Measurements from ENCODE around the gene OR5L1. TPM values are rescaled to one million over a fixed set of nuclear protein-coding genes. Genes with fewer than 3 reads are reported as not detected.

OR5L1 gene
- total RNA-seq, 1 donor from 2014 or later, result not detected

DNA sequence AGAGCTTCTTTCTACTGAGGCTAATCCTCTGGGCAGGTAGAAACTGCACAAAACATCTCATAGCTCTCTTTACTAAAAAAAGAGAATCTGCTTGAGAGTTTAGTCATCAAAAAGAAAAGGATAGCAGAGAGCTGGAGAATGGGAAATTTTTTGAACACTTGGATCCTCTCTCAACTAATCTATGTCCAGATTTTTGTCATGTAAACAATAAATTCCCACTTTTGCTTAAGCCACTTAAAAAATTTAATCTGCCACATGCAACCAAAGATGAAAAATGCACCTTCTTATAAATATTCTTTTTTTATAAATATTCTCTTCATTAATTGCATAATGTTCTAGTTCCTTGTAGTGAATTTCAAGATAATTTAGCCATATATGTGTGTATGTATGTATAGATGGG is 37.9 kb downstream of the OR5L1 start:
- Mint-ChIP-seq H3K36me3 (ENCODE audit: unreplicated experiment) (no peaks in the 10 kb centered on the region), H3K9me3 (ENCODE audit: unreplicated experiment) (peaks cover 47% of the 10 kb centered on the region), H3K4me3 (ENCODE audit: unreplicated experiment) (no peak overlapping the region), H3K4me1 (ENCODE audit: unreplicated experiment) (no peaks in the 10 kb centered on the region), H3K27ac (ENCODE audit: unreplicated experiment) (no peak overlapping the region), H3K27me3 (ENCODE audit: unreplicated experiment) (no peaks in the 10 kb centered on the region)
- no peak for DNase-seq (ENCODE audit: extremely low spot score, unreplicated experiment)
- TF ChIP-seq, protein P1, sequence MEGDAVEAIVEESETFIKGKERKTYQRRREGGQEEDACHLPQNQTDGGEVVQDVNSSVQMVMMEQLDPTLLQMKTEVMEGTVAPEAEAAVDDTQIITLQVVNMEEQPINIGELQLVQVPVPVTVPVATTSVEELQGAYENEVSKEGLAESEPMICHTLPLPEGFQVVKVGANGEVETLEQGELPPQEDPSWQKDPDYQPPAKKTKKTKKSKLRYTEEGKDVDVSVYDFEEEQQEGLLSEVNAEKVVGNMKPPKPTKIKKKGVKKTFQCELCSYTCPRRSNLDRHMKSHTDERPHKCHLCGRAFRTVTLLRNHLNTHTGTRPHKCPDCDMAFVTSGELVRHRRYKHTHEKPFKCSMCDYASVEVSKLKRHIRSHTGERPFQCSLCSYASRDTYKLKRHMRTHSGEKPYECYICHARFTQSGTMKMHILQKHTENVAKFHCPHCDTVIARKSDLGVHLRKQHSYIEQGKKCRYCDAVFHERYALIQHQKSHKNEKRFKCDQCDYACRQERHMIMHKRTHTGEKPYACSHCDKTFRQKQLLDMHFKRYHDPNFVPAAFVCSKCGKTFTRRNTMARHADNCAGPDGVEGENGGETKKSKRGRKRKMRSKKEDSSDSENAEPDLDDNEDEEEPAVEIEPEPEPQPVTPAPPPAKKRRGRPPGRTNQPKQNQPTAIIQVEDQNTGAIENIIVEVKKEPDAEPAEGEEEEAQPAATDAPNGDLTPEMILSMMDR (IDR thresholded peaks at IDR 0.05), result no peak

DNA sequence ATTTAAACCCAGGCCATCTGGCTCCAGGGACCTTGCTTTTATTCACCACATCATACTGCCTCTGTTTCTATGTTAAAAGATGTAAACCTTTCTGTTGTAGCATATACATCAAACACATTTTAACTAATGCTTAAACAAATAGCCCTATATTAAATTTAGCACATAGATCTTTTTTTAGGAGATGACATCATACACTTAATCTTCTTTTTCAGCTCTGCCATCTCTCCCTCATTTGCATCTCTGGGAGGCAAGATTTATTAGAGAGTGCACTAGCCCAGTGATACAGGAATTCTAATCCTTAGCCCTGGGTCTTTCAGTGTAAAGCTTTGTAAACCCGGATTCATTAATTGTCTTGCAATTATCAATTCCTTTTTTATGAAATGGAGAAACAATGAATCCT is 41.0 kb downstream of the OR5L1 start:
- Mint-ChIP-seq H3K4me1 (ENCODE audit: unreplicated experiment) (no peaks in the 10 kb centered on the region), H3K36me3 (ENCODE audit: unreplicated experiment) (no peaks in the 10 kb centered on the region), H3K27ac (ENCODE audit: unreplicated experiment) (no peak overlapping the region), H3K9me3 (ENCODE audit: unreplicated experiment) (peaks cover 36% of the 10 kb centered on the region), H3K4me3 (ENCODE audit: unreplicated experiment) (no peak overlapping the region), H3K27me3 (ENCODE audit: unreplicated experiment) (no peaks in the 10 kb centered on the region)
- TF ChIP-seq, protein P1 (IDR thresholded peaks at IDR 0.05), result no peak
- DNase-seq (ENCODE audit: extremely low spot score, unreplicated experiment), result no peak

DNA sequence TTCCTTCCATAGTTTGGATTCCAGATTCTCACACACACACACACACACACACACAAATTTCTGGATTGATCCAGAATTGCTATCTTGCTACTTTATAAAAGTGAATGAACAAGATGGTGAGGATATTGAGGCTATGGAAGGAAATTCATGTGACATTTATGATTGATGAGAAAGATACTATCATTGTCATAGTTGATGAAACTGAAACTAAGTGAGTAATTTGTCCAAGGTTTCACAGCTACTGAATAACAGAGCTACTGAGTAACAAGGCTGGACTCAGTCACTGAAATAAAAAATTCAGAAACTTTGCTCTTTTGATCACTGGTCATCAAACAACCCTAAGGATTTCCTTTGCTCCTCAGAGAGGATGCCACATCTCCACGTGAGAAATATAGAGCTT is 43.5 kb downstream of the OR5L1 start:
- peaks cover 43% of the 10 kb centered on the region for H3K9me3 Mint-ChIP-seq (ENCODE audit: unreplicated experiment)
- no peaks in the 10 kb centered on the region for H3K36me3 Mint-ChIP-seq (ENCODE audit: unreplicated experiment)
- no peaks in the 10 kb centered on the region for H3K4me1 Mint-ChIP-seq (ENCODE audit: unreplicated experiment)
- H3K4me3 Mint-ChIP-seq (ENCODE audit: unreplicated experiment), result no peak overlapping the region
- no peaks in the 10 kb centered on the region for H3K27me3 Mint-ChIP-seq (ENCODE audit: unreplicated experiment)
- DNase-seq (ENCODE audit: extremely low spot score, unreplicated experiment), result no peak
- TF ChIP-seq, protein P1 (IDR thresholded peaks at IDR 0.05), result no peak
- H3K27ac Mint-ChIP-seq (ENCODE audit: unreplicated experiment), result no peak overlapping the region

Other genes starting within 250 kb of the OR5L1 start
- not detected in 2 replicates for gene OR4C16, start 239.2 kb upstream of the OR5L1 start, total RNA-seq
- gene OR4C11, start 203.7 kb upstream of the OR5L1 start, total RNA-seq, result not detected in 2 replicates
- gene OR4P4, start 176.3 kb upstream of the OR5L1 start, total RNA-seq, result not detected in 2 replicates
- gene OR4S2, start 163.0 kb upstream of the OR5L1 start, total RNA-seq, result not detected in 2 replicates
- not detected in 2 replicates for gene OR4C6, start 149.2 kb upstream of the OR5L1 start, total RNA-seq
- gene OR5D13, start 37.9 kb upstream of the OR5L1 start, total RNA-seq, result not detected in 2 replicates
- gene OR5D14, start 15.8 kb upstream of the OR5L1 start, total RNA-seq, result not detected in 2 replicates
- not detected in 2 replicates for gene OR5D18, start 8.3 kb downstream of the OR5L1 start, total RNA-seq
- not detected in 2 replicates for gene OR5L2, start 15.9 kb downstream of the OR5L1 start, total RNA-seq
- not detected in 2 replicates for gene OR5D16, start 27.4 kb downstream of the OR5L1 start, total RNA-seq
- gene TRIM51, start 71.9 kb downstream of the OR5L1 start, total RNA-seq, result not detected in 2 replicates
- not detected in 2 replicates for gene OR5W2, start 103.2 kb downstream of the OR5L1 start, total RNA-seq
- gene OR5I1, start 125.0 kb downstream of the OR5L1 start, total RNA-seq, result not detected in 2 replicates
- gene OR10AG1, start 158.6 kb downstream of the OR5L1 start, total RNA-seq, result not detected in 2 replicates
- not detected in 2 replicates for gene OR5F1, start 183.3 kb downstream of the OR5L1 start, total RNA-seq
- not detected in 2 replicates for gene OR5AS1, start 216.3 kb downstream of the OR5L1 start, total RNA-seq

Data from osteocyte (in vitro differentiated cells).